Mucosa of descending colon (tissue), 3 donors: ENCODE data around the gene IFFO2. TPM values are rescaled to one million over a fixed set of nuclear protein-coding genes. Genes with fewer than 3 reads are reported as not detected.

Experiments used
- ATAC-seq: fragments of 200-7000 bp; cut with Tn5 transposase; one replicate; pipeline ENCODE4 v1.9.1; 2020; ENCODE audit warnings: mild to moderate bottlenecking, moderate library complexity
- DNase-seq, 3 donors: peaks; one replicate each; pipeline ENCODE4 v3.0.0-alpha.2; 2020
- H3K36me3 ChIP-seq: fragments of 200-600 bp; one replicate; pipeline ENCODE4 v1.8.0; 2021; ENCODE audit warnings: low read depth, mild to moderate bottlenecking
- H3K4me1 ChIP-seq: fragments of 200-600 bp; one replicate; pipeline ENCODE4 v1.8.0; 2021; ENCODE audit warnings: low read depth, mild to moderate bottlenecking
- H3K4me3 ChIP-seq: fragments of 200-600 bp; one replicate; pipeline ENCODE4 v1.8.0; 2021; ENCODE audit warnings: mild to moderate bottlenecking
- H3K9me3 ChIP-seq: fragments of 200-600 bp; one replicate; pipeline ENCODE4 v1.8.0; 2021; ENCODE audit warnings: mild to moderate bottlenecking
- CTCF ChIP-seq: fragments of 200-600 bp; IDR thresholded peaks from one replicate; pipeline ENCODE4 v1.8.0; 2022; ENCODE audit warnings: antibody characterized with exemption, mild to moderate bottlenecking
- intact Hi-C, 2 donors: fragments of 100-400 bp; cut with DNase I in 1 of 2; cut with micrococcal nuclease in 1 of 2; formaldehyde crosslinking; loops; one replicate each; pipeline versions ENCODE4 v1.11.0 to v1.11.1; 2022; cut with DNase I, micrococcal nuclease
- microRNA-seq: library from miRNA; unstranded; fragments of <30 nt; microRNA quantifications from one replicate; pipeline ENCODE4, GENCODE V29; 2019
- total RNA-seq, 3 donors: library from RNA; stranded (reverse); fragmentation: NEBNext Ultra II Directional in 2 of 3; extraction: Animal tissue kit (Norgen Biotek cat#: 25700) in 2 of 3; gene quantifications; one replicate each; pipeline versions ENCODE4 v1.2.1 to v1.2.4, GENCODE V29; 2021 to 2023
- donor health status: DM: no; HTN: no; CAD: no; lungs with moderate emphysema.
- donor health status: DM: no; HTN: no; CAD: no.
- donor health status: DM: no; HTN: yes; CAD: no.

The IFFO2 gene
- total RNA-seq, 3 donors from 2014 or later = 13.1 to 19.0 (median 15.5) TPM

DNA sequence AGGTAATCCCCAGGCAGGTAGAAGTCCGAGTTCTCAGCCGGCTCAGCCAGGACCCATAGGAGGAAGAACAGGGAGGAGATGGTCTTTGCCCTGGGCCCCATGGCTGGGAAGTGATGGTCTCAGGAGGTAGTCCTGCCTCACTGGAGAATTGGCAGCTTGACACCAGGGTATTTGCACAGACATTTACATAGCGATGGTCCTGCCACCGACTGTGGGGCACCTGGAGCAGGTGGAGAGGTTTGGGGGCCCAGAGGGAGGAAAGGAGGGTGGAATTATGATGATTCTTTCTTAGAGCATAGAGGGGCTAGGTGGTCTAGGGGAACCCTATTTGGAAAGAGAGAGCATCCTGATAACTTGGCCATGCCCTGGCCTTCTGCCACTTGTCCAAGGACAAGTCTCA is 96.9 kb downstream of the IFFO2 start, which contains the start of gene TAS1R2:
Gene TAS1R2 (minus strand): TSS at position 101 of the 400 bp plus-strand sequence. CDS start 0 bp downstream, at position 101.
- Histone ChIP-seq H3K9me3 (no peaks in the 10 kb centered on the region), H3K4me1 (no peaks in the 10 kb centered on the region), H3K4me3 (no peak within 1 kb of the TSS), H3K36me3 (no peaks in the 10 kb centered on the region)
- intact Hi-C loops = no loop called here
- no peak for TF ChIP-seq CTCF
- ATAC-seq (no peak), DNase-seq (no peak)

- no peak for TF ChIP-seq CTCF
- no peak for DNase-seq
- no peaks in the 10 kb centered on the region for H3K4me1 ChIP-seq
- H3K4me3 ChIP-seq = no peak overlapping the region
- no peaks in the 10 kb centered on the region for H3K9me3 ChIP-seq
- intact Hi-C loops = no loop called here
- no peaks in the 10 kb centered on the region for H3K36me3 ChIP-seq
- no peak for ATAC-seq
Measured at GRCh38 chr1:18858070-18858688, 98.3 kb downstream of the IFFO2 start.

GRCh38 chr1:18856435-18856834 is 100.0 kb downstream of the IFFO2 start:
- no peaks in the 10 kb centered on the region for H3K36me3 ChIP-seq
- ATAC-seq = no peak
- H3K9me3 ChIP-seq = no peaks in the 10 kb centered on the region
- no peaks in the 10 kb centered on the region for H3K4me1 ChIP-seq
- DNase-seq = no peak
- no peak for TF ChIP-seq CTCF
- intact Hi-C loops = no loop called here
- H3K4me3 ChIP-seq = no peak overlapping the region

- TF ChIP-seq CTCF = no peak
- no peaks in the 10 kb centered on the region for H3K9me3 ChIP-seq
- no peaks in the 10 kb centered on the region for H3K4me1 ChIP-seq
- DNase-seq (no peak), ATAC-seq (no peak)
- no peaks in the 10 kb centered on the region for H3K36me3 ChIP-seq
- intact Hi-C loops = no loop called here
- no peak overlapping the region for H3K4me3 ChIP-seq
Measured at GRCh38 chr1:18855573-18855972, 100.9 kb downstream of the IFFO2 start.

- TF ChIP-seq CTCF = no peak
- Histone ChIP-seq H3K9me3 (no peaks in the 10 kb centered on the region), H3K36me3 (no peaks in the 10 kb centered on the region), H3K4me3 (no peak overlapping the region), H3K4me1 (no peaks in the 10 kb centered on the region)
- intact Hi-C loops = no loop called here
- ATAC-seq (no peak), DNase-seq (no peak)
Measured at GRCh38 chr1:18854331-18855025, 102.0 kb downstream of the IFFO2 start.

Small RNA genes within 50 kb of the gene (microRNA-seq; reads per million reads assigned to microRNA genes)
- not detected for gene MIR1290
- gene MIR4695 = not detected

Other genes starting within 250 kb of the IFFO2 start
- not detected for gene TAS1R2, start 97.0 kb downstream of the IFFO2 start, total RNA-seq
- 1 to 10 TPM; 2.7 to 7.7 (median 5.6) TPM for gene ALDH4A1, start 54.1 kb downstream of the IFFO2 start, total RNA-seq